ENCODE measurements around the gene MCMBP.

MCMBP gene

GRCh38 chr10:119849031-119849789 is 23.4 kb downstream of the MCMBP start:
- Histone ChIP-seq H3K9me3 (ENCODE audit: control insufficient read depth, insufficient read depth, low read depth, low read length) (no peaks in the 10 kb centered on the region), H3K36me3 (ENCODE audit: control insufficient read depth in 2 of 2, insufficient read depth in 1 of 2, low read length in 2 of 2) (peaks cover 62 to 91% of the 10 kb centered on the region in 2 experiments), H3K27ac (ENCODE audit: extremely low read depth, low read depth, low read length) (no peak overlapping the region), H3K4me3 (ENCODE audit: low read depth, low read length) (no peak overlapping the region), H3K4me1 (ENCODE audit: control insufficient read depth, insufficient read depth, low read length) (no peaks in the 10 kb centered on the region)
- TF ChIP-seq GLI2 (tag by site-specific recombination; IDR thresholded peaks at IDR 0.05; ENCODE audit: borderline replicate concordance, low read depth), result no peak
- TF ChIP-seq ZNF792 (tag by site-specific recombination; IDR thresholded peaks at IDR 0.05), result no peak
- no peak for TF ChIP-seq ZNF37A (tag by site-specific recombination; IDR thresholded peaks at IDR 0.05)
- no peak for TF ChIP-seq ZBTB20 (tag by site-specific recombination; IDR thresholded peaks at IDR 0.05)
- no peak for TF ChIP-seq ZNF585B (tag by site-specific recombination; IDR thresholded peaks at IDR 0.05)
- TF ChIP-seq YY1 (tag by site-specific recombination; IDR thresholded peaks at IDR 0.05), result no peak
- TF ChIP-seq ZNF521 (tag by site-specific recombination; IDR thresholded peaks at IDR 0.05), result no peak
- no peak for TF ChIP-seq ZBTB7A (tag by site-specific recombination; IDR thresholded peaks at IDR 0.05; ENCODE audit: low read depth)
- no peak for TF ChIP-seq AEBP2 (tag by site-specific recombination; IDR thresholded peaks at IDR 0.05; ENCODE audit: borderline replicate concordance)
- no peak for TF ChIP-seq MYNN (tag by site-specific recombination; IDR thresholded peaks at IDR 0.05; ENCODE audit: borderline replicate concordance)
- TF ChIP-seq SALL2 (tag by site-specific recombination; IDR thresholded peaks at IDR 0.05; ENCODE audit: borderline replicate concordance), result no peak
- no peak for TF ChIP-seq SCRT1 (tag by site-specific recombination; IDR thresholded peaks at IDR 0.05; ENCODE audit: borderline replicate concordance)
- no peak for TF ChIP-seq ELK4 (IDR thresholded peaks at IDR 0.05; ENCODE audit: borderline replicate concordance, low read depth, low read length)
- TF ChIP-seq FEZF1 (tag by site-specific recombination; IDR thresholded peaks at IDR 0.05), result no peak
- TF ChIP-seq ZNF18 (tag by site-specific recombination; IDR thresholded peaks at IDR 0.05), result no peak
- no peak for TF ChIP-seq SCRT2 (tag by site-specific recombination; IDR thresholded peaks at IDR 0.05)
- no peak for TF ChIP-seq ZNF302 (tag by site-specific recombination; IDR thresholded peaks at IDR 0.05; ENCODE audit: low read depth)
- TF ChIP-seq ZBTB6 (tag by site-specific recombination; IDR thresholded peaks at IDR 0.05), result no peak
- no peak for TF ChIP-seq ZNF600 (tag by site-specific recombination; IDR thresholded peaks at IDR 0.05)
- ChIA-PET CTCF (interaction anchor here (0.7 to 1.7 kb wide), 3 partner anchors 10 to 98 kb away, joined by 4 to 6 read pairs (median 6); no protein-coding TSS in a partner anchor), POLR2A (no interaction called here)

GRCh38 chr10:119845656-119846055 is 27.0 kb downstream of the MCMBP start:
- no peaks in the 10 kb centered on the region for H3K9me3 ChIP-seq (ENCODE audit: control insufficient read depth, insufficient read depth, low read depth, low read length)
- TF ChIP-seq ZNF449 (tag by site-specific recombination; IDR thresholded peaks at IDR 0.05) (no peak), ZNF791 (tag by site-specific recombination; IDR thresholded peaks at IDR 0.05) (no peak), ZNF664 (tag by site-specific recombination; IDR thresholded peaks at IDR 0.05) (no peak), ZNF366 (tag by site-specific recombination; conservative IDR thresholded peaks at IDR 0.05) (no peak), ZIC2 (tag by site-specific recombination; IDR thresholded peaks at IDR 0.05) (no peak), PATZ1 (tag by site-specific recombination; IDR thresholded peaks at IDR 0.05) (no peak)
- H3K36me3 ChIP-seq (ENCODE audit: control insufficient read depth in 2 of 2, insufficient read depth in 1 of 2, low read length in 2 of 2), result peaks cover 57 to 97% of the 10 kb centered on the region in 2 experiments
- H3K4me3 ChIP-seq (ENCODE audit: low read depth, low read length), result no peak overlapping the region
- ChIA-PET POLR2A (no interaction called here), CTCF (interaction anchor here (0.7 to 2.5 kb wide), 3 partner anchors 14 to 264 kb away, joined by 3 to 9 read pairs (median 3); no protein-coding TSS in a partner anchor)
- H3K4me1 ChIP-seq (ENCODE audit: control insufficient read depth, insufficient read depth, low read length), result no peaks in the 10 kb centered on the region
- H3K27ac ChIP-seq (ENCODE audit: extremely low read depth, low read depth, low read length), result no peak overlapping the region

All from HEK293 (cell line).